ENCODE results near the gene CHST7. TPM values are rescaled to one million over a fixed set of nuclear protein-coding genes. Genes with fewer than 3 reads are reported as not detected.

Gene CHST7
- total RNA-seq, 1 experiment from 2014 or later: 24.7 TPM

DNA sequence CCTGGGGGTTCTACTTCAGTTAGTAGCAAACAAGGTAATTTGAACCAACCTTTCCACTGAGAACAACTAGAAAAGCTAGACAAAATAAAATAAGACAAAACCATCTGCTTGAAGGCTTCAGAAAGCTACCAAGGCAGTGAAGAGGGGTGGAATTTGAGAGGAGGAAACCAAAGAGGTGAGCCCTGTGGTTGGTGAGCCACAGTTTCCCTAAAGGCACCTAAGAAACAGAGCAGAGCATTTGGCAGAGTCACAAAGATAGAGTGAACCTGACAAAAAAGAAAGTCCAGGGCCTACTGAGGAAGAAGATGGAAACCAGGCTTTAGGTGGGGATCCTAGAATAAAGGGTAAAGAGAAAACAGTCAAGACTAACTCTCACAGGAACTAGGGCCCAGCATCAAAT is 44.3 kb downstream of the CHST7 start:
- ATAC-seq: no peak
- ChIA-PET POLR2A (ENCODE audit: unreplicated experiment) (no interaction called here), CTCF (no interaction called here)
- no peak for DNase-seq
- H3K4me3 ChIP-seq (ENCODE audit: low read length): no peak overlapping the region
- no TSS peak for BruUV-seq (replicated peaks)
- H3K27me3 ChIP-seq (ENCODE audit: low read length): no peaks in the 10 kb centered on the region
- H3F3A ChIP-seq (ENCODE audit: low read length, unreplicated experiment): no peaks in the 10 kb centered on the region
- intact Hi-C loops (cut with micrococcal nuclease): no loop called here
- H4K20me1 ChIP-seq (ENCODE audit: low read length): no peaks in the 10 kb centered on the region
- H3K9ac ChIP-seq (ENCODE audit: low read length): no peak overlapping the region
- no peaks in the 10 kb centered on the region for H3K4me1 ChIP-seq (ENCODE audit: insufficient read depth, low read length)
- no peaks in the 10 kb centered on the region for H3K9me2 ChIP-seq (replicated peaks; ENCODE audit: low read length)
- H2AFZ ChIP-seq (ENCODE audit: low read length): no peak overlapping the region
- no peak overlapping the region for H3K27ac ChIP-seq (ENCODE audit: low read length)
- H3K36me3 ChIP-seq (ENCODE audit: low read depth, low read length): peaks cover 25% of the 10 kb centered on the region
- H3K4me2 ChIP-seq (ENCODE audit: low read length): no peak overlapping the region
- no peaks in the 10 kb centered on the region for H3K9me3 ChIP-seq (ENCODE audit: low read length)
- TF ChIP-seq EZH2phosphoT487 (IDR thresholded peaks at IDR 0.05; ENCODE audit: borderline replicate concordance, low read length): no peak
- no peak for TF ChIP-seq EZH2 (IDR thresholded peaks at IDR 0.05; ENCODE audit: low read length, unreplicated experiment)
- H3K79me2 ChIP-seq (ENCODE audit: low read length): no peaks in the 10 kb centered on the region

DNA sequence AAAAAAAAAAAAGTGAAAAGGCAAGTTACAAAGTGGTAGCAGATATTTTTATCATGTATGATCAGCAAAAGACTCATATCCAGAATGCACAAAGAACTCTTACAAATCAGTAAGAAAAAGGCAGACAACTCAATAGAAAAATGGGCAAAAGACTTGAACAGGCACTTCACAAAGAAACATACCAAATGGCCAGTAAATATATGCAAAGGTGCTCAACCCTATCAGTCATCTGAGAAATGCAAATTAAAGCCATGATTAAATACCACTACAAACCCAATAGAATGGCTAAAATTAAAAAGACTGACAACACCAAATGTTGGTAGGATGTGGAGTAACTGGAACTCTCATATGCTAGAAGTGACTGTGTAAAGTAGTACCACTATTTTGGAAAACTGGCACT is 45.4 kb downstream of the CHST7 start:
- intact Hi-C loops (cut with micrococcal nuclease): no loop called here
- H3K36me3 ChIP-seq (ENCODE audit: low read depth, low read length): peaks cover 25% of the 10 kb centered on the region
- no peaks in the 10 kb centered on the region for H3K27me3 ChIP-seq (ENCODE audit: low read length)
- no peak overlapping the region for H3K9ac ChIP-seq (ENCODE audit: low read length)
- H3K9me3 ChIP-seq (ENCODE audit: low read length): no peaks in the 10 kb centered on the region
- peaks cover 1% of the 10 kb centered on the region for H3K4me1 ChIP-seq (ENCODE audit: insufficient read depth, low read length)
- no peak overlapping the region for H3K4me3 ChIP-seq (ENCODE audit: low read length)
- peaks cover 1% of the 10 kb centered on the region; the same call in 1 of the 2 replicates for H4K20me1 ChIP-seq (ENCODE audit: low read length)
- POLR2A ChIA-PET (ENCODE audit: unreplicated experiment): no interaction called here
- no peak overlapping the region for H3K27ac ChIP-seq (ENCODE audit: low read length)
- no peaks in the 10 kb centered on the region for H3F3A ChIP-seq (ENCODE audit: low read length, unreplicated experiment)
- H3K4me2 ChIP-seq (ENCODE audit: low read length): no peak overlapping the region
- BruUV-seq (replicated peaks): no TSS peak
- TF ChIP-seq EZH2 (IDR thresholded peaks at IDR 0.05; ENCODE audit: low read length, unreplicated experiment) (no peak), EZH2phosphoT487 (IDR thresholded peaks at IDR 0.05; ENCODE audit: borderline replicate concordance, low read length) (no peak)
- TF ChIP-seq, protein P1, sequence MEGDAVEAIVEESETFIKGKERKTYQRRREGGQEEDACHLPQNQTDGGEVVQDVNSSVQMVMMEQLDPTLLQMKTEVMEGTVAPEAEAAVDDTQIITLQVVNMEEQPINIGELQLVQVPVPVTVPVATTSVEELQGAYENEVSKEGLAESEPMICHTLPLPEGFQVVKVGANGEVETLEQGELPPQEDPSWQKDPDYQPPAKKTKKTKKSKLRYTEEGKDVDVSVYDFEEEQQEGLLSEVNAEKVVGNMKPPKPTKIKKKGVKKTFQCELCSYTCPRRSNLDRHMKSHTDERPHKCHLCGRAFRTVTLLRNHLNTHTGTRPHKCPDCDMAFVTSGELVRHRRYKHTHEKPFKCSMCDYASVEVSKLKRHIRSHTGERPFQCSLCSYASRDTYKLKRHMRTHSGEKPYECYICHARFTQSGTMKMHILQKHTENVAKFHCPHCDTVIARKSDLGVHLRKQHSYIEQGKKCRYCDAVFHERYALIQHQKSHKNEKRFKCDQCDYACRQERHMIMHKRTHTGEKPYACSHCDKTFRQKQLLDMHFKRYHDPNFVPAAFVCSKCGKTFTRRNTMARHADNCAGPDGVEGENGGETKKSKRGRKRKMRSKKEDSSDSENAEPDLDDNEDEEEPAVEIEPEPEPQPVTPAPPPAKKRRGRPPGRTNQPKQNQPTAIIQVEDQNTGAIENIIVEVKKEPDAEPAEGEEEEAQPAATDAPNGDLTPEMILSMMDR (conservative IDR thresholded peaks at IDR 0.05; ENCODE audit: low read depth, low read length): no peak
- DNase-seq (no peak), ATAC-seq (no peak)
- no peak overlapping the region for H2AFZ ChIP-seq (ENCODE audit: low read length)
- CTCF ChIA-PET: no interaction called here
- no peaks in the 10 kb centered on the region for H3K79me2 ChIP-seq (ENCODE audit: low read length)
- no peaks in the 10 kb centered on the region for H3K9me2 ChIP-seq (replicated peaks; ENCODE audit: low read length)

DNA sequence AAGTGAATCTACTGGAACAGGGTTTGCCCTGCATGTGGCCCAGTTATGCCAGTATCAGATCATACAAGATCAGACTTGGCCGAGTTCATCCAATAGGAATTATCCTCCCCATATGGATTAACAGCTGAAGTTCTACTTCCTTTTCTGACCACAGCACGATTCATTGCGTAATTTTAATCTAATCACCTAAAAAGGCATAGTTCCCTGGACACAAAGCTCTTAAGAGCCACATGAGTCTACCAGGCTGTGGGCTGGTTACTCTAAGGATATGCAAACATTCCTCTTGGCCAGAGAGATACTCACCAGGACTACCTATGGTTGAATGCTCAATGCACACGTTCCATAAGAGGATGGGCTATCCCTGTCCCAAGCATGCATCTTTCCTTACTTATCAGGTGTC is 46.9 kb downstream of the CHST7 start:
- Histone ChIP-seq H3K9me2 (replicated peaks; ENCODE audit: low read length) (no peaks in the 10 kb centered on the region), H3K9ac (ENCODE audit: low read length) (no peak overlapping the region), H2AFZ (ENCODE audit: low read length) (no peak overlapping the region), H3K27me3 (ENCODE audit: low read length) (no peaks in the 10 kb centered on the region), H3K4me3 (ENCODE audit: low read length) (no peak overlapping the region), H3K79me2 (ENCODE audit: low read length) (no peaks in the 10 kb centered on the region), H3K4me2 (ENCODE audit: low read length) (no peak overlapping the region), H3K27ac (ENCODE audit: low read length) (no peak overlapping the region), H3K9me3 (ENCODE audit: low read length) (no peaks in the 10 kb centered on the region), H3K36me3 (ENCODE audit: low read depth, low read length) (peaks cover 25% of the 10 kb centered on the region), H3F3A (ENCODE audit: low read length, unreplicated experiment) (no peaks in the 10 kb centered on the region), H3K4me1 (ENCODE audit: insufficient read depth, low read length) (peaks cover 10% of the 10 kb centered on the region), H4K20me1 (ENCODE audit: low read length) (peaks cover 3% of the 10 kb centered on the region; the same call in 1 of the 2 replicates)
- POLR2A ChIA-PET (ENCODE audit: unreplicated experiment): no interaction called here
- no TSS peak for BruUV-seq (replicated peaks)
- ATAC-seq: no peak
- TF ChIP-seq, protein P1 (conservative IDR thresholded peaks at IDR 0.05; ENCODE audit: low read depth, low read length): no peak
- no peak for TF ChIP-seq EZH2phosphoT487 (IDR thresholded peaks at IDR 0.05; ENCODE audit: borderline replicate concordance, low read length)
- TF ChIP-seq EZH2 (IDR thresholded peaks at IDR 0.05; ENCODE audit: low read length, unreplicated experiment): no peak
- CTCF ChIA-PET: no interaction called here
- DNase-seq: no peak
- intact Hi-C loops (cut with micrococcal nuclease): no loop called here

All from PC-3 (cell line).